SK-N-SH (cell line): ENCODE results near the gene MATR3.

Source experiments
- JUND ChIP-seq: IDR thresholded peaks from 2 replicates; pipeline ENCODE4 v1.4.0; 2012
- TEAD4 ChIP-seq: IDR thresholded peaks from 2 replicates; pipeline ENCODE4 v1.4.0; 2012; ENCODE audit warnings: mild to moderate bottlenecking, borderline replicate concordance; ENCODE audit not compliant: insufficient read depth
- TF ChIP-seq, protein P1 (sequence below): fragments of 200-600 bp; sonication (generic); IDR thresholded peaks from 2 replicates; pipeline ENCODE4 v1.6.1; 2017; ENCODE audit warnings: antibody characterized with exemption, mild to moderate bottlenecking, moderate library complexity
- TF ChIP-seq, protein P2 (sequence below): fragments of 150-350 bp; IDR thresholded peaks from 2 replicates; pipeline ENCODE4 v1.6.1; 2016; ENCODE audit warnings: mild to moderate bottlenecking, low read depth, low read length

DNA sequence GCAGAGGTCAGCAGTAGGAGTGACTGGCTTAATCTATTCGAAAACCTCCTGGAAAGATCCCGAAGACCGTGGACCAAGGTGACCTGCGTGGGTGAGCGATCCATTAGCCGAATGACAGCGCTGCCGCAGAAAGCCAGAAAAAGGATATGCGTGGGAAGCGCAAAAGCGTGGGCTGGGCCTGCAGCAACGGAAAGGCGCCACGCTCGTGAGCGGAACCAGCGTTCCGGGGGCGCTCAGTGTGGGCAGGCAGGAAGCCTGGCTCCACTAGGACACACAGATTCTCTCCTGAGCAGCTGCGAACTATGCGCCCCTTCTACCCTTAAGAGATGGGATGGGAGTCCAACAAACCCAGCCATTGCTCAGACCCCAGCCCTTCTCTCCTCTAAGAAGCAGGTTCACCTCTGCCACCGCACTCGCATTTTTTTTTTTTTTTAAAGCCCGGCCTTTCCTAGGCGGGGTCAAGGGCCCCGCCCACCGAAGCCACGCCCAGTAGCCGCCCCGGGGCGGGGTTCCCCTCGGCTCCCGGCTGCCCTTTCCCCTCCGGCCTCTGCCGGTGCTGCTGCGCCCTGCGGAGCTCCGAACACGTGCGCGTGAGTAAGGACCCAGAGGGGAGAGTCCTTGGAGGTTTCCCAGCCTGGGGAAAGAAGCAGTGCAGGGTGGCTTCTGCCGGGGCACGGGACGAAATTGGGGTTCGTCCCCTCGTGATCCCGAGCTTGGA is 19.8 kb upstream of the MATR3 start:
- TF ChIP-seq TEAD4: no peak
- TF ChIP-seq, protein P1, sequence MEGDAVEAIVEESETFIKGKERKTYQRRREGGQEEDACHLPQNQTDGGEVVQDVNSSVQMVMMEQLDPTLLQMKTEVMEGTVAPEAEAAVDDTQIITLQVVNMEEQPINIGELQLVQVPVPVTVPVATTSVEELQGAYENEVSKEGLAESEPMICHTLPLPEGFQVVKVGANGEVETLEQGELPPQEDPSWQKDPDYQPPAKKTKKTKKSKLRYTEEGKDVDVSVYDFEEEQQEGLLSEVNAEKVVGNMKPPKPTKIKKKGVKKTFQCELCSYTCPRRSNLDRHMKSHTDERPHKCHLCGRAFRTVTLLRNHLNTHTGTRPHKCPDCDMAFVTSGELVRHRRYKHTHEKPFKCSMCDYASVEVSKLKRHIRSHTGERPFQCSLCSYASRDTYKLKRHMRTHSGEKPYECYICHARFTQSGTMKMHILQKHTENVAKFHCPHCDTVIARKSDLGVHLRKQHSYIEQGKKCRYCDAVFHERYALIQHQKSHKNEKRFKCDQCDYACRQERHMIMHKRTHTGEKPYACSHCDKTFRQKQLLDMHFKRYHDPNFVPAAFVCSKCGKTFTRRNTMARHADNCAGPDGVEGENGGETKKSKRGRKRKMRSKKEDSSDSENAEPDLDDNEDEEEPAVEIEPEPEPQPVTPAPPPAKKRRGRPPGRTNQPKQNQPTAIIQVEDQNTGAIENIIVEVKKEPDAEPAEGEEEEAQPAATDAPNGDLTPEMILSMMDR: 0 out of 2 replicates have a peak, but pooled peaks have one; percentile 6
- TF ChIP-seq JUND: no peak
- TF ChIP-seq, protein P2, sequence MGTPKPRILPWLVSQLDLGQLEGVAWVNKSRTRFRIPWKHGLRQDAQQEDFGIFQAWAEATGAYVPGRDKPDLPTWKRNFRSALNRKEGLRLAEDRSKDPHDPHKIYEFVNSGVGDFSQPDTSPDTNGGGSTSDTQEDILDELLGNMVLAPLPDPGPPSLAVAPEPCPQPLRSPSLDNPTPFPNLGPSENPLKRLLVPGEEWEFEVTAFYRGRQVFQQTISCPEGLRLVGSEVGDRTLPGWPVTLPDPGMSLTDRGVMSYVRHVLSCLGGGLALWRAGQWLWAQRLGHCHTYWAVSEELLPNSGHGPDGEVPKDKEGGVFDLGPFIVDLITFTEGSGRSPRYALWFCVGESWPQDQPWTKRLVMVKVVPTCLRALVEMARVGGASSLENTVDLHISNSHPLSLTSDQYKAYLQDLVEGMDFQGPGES: no peak
